Measurements from ENCODE around the gene MED1.

MED1 gene

GRCh38 chr17:39364236-39365025, 86.6 kb downstream of the MED1 start:
- DNase-seq (ENCODE audit: low read depth): no peak

GRCh38 chr17:39361064-39361463, 90.0 kb downstream of the MED1 start:
- DNase-seq (ENCODE audit: low read depth): no peak

- no peak for DNase-seq (ENCODE audit: low read depth)
Observed at GRCh38 chr17:39360537-39360936, 90.5 kb downstream of the MED1 start.

- no peak for DNase-seq (ENCODE audit: low read depth)
Observed at GRCh38 chr17:39359994-39360393, 91.1 kb downstream of the MED1 start.

- DNase-seq (ENCODE audit: low read depth): no peak
Observed at GRCh38 chr17:39357986-39358385, 93.1 kb downstream of the MED1 start.

- DNase-seq (ENCODE audit: low read depth): no peak
Observed at GRCh38 chr17:39357488-39357887, 93.6 kb downstream of the MED1 start.
